ENCODE data around the gene SHC2. TPM values are rescaled to one million over a fixed set of nuclear protein-coding genes. Genes with fewer than 3 reads are reported as not detected.

SHC2 gene
- total RNA-seq, 2 experiments from 2014 or later, result 0.36 to 0.42 TPM

DNA sequence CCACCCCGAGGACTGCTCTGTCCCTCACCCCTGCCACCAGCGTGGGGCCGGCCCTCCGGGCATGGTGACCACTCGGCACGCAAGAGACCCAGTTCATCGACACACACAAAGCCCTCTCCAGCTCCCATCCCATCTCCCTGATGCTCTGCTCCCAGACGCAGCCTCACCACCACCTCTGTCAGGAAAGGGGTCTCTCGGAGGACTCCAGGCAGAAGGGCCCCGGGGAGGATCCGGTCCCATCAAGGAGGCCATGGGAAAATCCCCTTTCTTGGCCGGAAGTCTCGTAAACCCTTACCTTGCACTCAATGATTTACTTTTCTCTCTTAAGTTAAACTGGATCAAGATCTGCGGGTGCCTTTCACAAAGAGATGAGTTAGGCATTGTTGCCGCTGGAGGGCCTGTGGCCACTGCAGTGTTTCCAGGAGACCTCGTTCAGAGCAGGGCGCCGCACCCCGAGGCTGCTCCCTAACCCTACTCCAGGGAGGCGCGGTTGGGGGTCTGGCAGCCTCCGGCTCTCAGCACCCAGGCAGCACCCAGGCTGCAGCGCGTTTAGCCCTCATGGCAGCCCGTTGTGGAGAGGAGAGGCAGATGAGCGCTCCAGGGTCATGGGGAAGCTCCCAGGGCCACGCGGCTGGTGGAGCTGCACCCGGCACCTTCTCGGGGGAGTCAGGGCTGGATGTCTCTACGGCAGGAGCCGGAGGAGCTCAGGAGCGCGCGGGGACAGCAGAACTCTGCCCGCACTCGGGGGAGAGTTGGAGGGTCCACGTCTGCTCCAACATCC lies 82.8 kb downstream of the SHC2 start:
- POLR2A ChIA-PET, result no interaction called here
- Histone ChIP-seq H3K4me1 (ENCODE audit: insufficient read depth, low read length) (peaks cover 6% of the 10 kb centered on the region), H3K27ac (ENCODE audit: low read depth in 1 of 2, low read length in 2 of 2) (no peak overlapping the region), H3K36me3 (ENCODE audit: insufficient read depth, low read length) (no peaks in the 10 kb centered on the region), H3K4me3 (ENCODE audit: low read length) (no peak overlapping the region), H3K27me3 (ENCODE audit: control insufficient read depth in 1 of 2, insufficient read depth in 2 of 2, low read length in 2 of 2) (peaks cover 3 to 5% of the 10 kb centered on the region in 2 experiments), H3K9me3 (ENCODE audit: control insufficient read depth in 1 of 2, insufficient read depth in 1 of 2, low read length in 2 of 2) (peaks cover 0 to 7% of the 10 kb centered on the region in 2 experiments)
- intact Hi-C loops (cut with DNase I, micrococcal nuclease), result no loop called here
- H3K4me3 Mint-ChIP-seq, result no peak overlapping the region
- no peak overlapping the region for H3K27ac Mint-ChIP-seq
- DNase-seq (no peak), ATAC-seq (ENCODE audit: poor library complexity) (no peak)
- TF ChIP-seq, protein P1, sequence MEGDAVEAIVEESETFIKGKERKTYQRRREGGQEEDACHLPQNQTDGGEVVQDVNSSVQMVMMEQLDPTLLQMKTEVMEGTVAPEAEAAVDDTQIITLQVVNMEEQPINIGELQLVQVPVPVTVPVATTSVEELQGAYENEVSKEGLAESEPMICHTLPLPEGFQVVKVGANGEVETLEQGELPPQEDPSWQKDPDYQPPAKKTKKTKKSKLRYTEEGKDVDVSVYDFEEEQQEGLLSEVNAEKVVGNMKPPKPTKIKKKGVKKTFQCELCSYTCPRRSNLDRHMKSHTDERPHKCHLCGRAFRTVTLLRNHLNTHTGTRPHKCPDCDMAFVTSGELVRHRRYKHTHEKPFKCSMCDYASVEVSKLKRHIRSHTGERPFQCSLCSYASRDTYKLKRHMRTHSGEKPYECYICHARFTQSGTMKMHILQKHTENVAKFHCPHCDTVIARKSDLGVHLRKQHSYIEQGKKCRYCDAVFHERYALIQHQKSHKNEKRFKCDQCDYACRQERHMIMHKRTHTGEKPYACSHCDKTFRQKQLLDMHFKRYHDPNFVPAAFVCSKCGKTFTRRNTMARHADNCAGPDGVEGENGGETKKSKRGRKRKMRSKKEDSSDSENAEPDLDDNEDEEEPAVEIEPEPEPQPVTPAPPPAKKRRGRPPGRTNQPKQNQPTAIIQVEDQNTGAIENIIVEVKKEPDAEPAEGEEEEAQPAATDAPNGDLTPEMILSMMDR (IDR thresholded peaks at IDR 0.05), result no peak
- no peaks in the 10 kb centered on the region for H3K9me3 Mint-ChIP-seq
- no peaks in the 10 kb centered on the region for H3K36me3 Mint-ChIP-seq (ENCODE audit: low read depth)
- H3K27me3 Mint-ChIP-seq, result peaks cover 36% of the 10 kb centered on the region
- CTCF ChIA-PET, result no interaction called here
- peaks cover 5% of the 10 kb centered on the region for H3K4me1 Mint-ChIP-seq (ENCODE audit: low read depth)

- Mint-ChIP-seq H3K27ac (no peak overlapping the region), H3K4me1 (ENCODE audit: low read depth) (no peaks in the 10 kb centered on the region), H3K4me3 (no peak overlapping the region), H3K27me3 (peaks cover 46% of the 10 kb centered on the region), H3K36me3 (ENCODE audit: low read depth) (no peaks in the 10 kb centered on the region), H3K9me3 (no peaks in the 10 kb centered on the region)
- Histone ChIP-seq H3K9me3 (ENCODE audit: control insufficient read depth in 1 of 2, insufficient read depth in 1 of 2, low read length in 2 of 2) (peaks cover 0 to 6% of the 10 kb centered on the region in 2 experiments), H3K36me3 (ENCODE audit: insufficient read depth, low read length) (no peaks in the 10 kb centered on the region), H3K4me3 (ENCODE audit: low read length) (no peak overlapping the region), H3K27ac (ENCODE audit: low read depth in 1 of 2, low read length in 2 of 2) (no peak overlapping the region), H3K4me1 (ENCODE audit: insufficient read depth, low read length) (no peaks in the 10 kb centered on the region), H3K27me3 (ENCODE audit: control insufficient read depth in 1 of 2, insufficient read depth in 2 of 2, low read length in 2 of 2) (peaks cover 0 to 6% of the 10 kb centered on the region in 2 experiments)
- ATAC-seq (ENCODE audit: poor library complexity), result no peak
- intact Hi-C loops (cut with DNase I, micrococcal nuclease), result no loop called here
- TF ChIP-seq, protein P1 (IDR thresholded peaks at IDR 0.05), result no peak
- CTCF ChIA-PET, result no interaction called here
- POLR2A ChIA-PET, result no interaction called here
- no peak for DNase-seq
Observed at GRCh38 chr19:376111-376470, 84.7 kb downstream of the SHC2 start.

GRCh38 chr19:375395-376110 lies 85.3 kb downstream of the SHC2 start:
- no peaks in the 10 kb centered on the region for H3K4me1 Mint-ChIP-seq (ENCODE audit: low read depth)
- no peak for ATAC-seq (ENCODE audit: poor library complexity)
- H3K27ac Mint-ChIP-seq, result no peak overlapping the region
- DNase-seq, result no peak
- peaks cover 0 to 11% of the 10 kb centered on the region in 2 experiments for H3K27me3 ChIP-seq (ENCODE audit: control insufficient read depth in 1 of 2, insufficient read depth in 2 of 2, low read length in 2 of 2)
- H3K27me3 Mint-ChIP-seq, result peaks cover 45% of the 10 kb centered on the region
- TF ChIP-seq, protein P1 (IDR thresholded peaks at IDR 0.05), result no peak
- no peaks in the 10 kb centered on the region for H3K36me3 ChIP-seq (ENCODE audit: insufficient read depth, low read length)
- H3K4me3 ChIP-seq (ENCODE audit: low read length), result no peak overlapping the region
- no peaks in the 10 kb centered on the region for H3K4me1 ChIP-seq (ENCODE audit: insufficient read depth, low read length)
- intact Hi-C loops (cut with DNase I, micrococcal nuclease), result no loop called here
- no peak overlapping the region for H3K27ac ChIP-seq (ENCODE audit: low read depth in 1 of 2, low read length in 2 of 2)
- H3K9me3 ChIP-seq (ENCODE audit: control insufficient read depth in 1 of 2, insufficient read depth in 1 of 2, low read length in 2 of 2), result peaks cover 0 to 6% of the 10 kb centered on the region in 2 experiments
- no peaks in the 10 kb centered on the region for H3K9me3 Mint-ChIP-seq
- H3K36me3 Mint-ChIP-seq (ENCODE audit: low read depth), result no peaks in the 10 kb centered on the region
- POLR2A ChIA-PET, result no interaction called here
- CTCF ChIA-PET, result no interaction called here
- no peak overlapping the region for H3K4me3 Mint-ChIP-seq

Measured in CD4-positive, alpha-beta T cell (primary cell).